Muscle layer of colon (tissue), 2 donors: ENCODE results near the gene TMCO4.
"Not testable (repeated sequence)": the region's sequence is repeated elsewhere in the genome, so short reads cannot be mapped to it uniquely, and the experiment has no call there.

ENCODE experiments used
- H3K27ac ChIP-seq: one replicate; pipeline ENCODE4 v1.7.0; 2013; ENCODE audit warnings: low read depth, mild to moderate bottlenecking, low read length, moderate library complexity
- H3K27me3 ChIP-seq, 2 donors: one replicate each; pipeline ENCODE4 v1.7.0; 2013; ENCODE audit warnings: low read length in 2 of 2, mild to moderate bottlenecking in 2 of 2; ENCODE audit not compliant: insufficient read depth in 2 of 2, control insufficient read depth in 1 of 2
- H3K36me3 ChIP-seq: one replicate; pipeline ENCODE4 v1.7.0; 2013; ENCODE audit warnings: mild to moderate bottlenecking, low read length; ENCODE audit not compliant: insufficient read depth
- H3K4me1 ChIP-seq: one replicate; pipeline ENCODE4 v1.7.0; 2013; ENCODE audit warnings: mild to moderate bottlenecking, low read length; ENCODE audit not compliant: insufficient read depth
- H3K4me3 ChIP-seq, 2 donors: one replicate each; pipeline ENCODE4 v1.7.0; 2013; ENCODE audit warnings: low read length in 2 of 2, low read depth in 1 of 2, mild to moderate bottlenecking in 1 of 2, moderate library complexity in 1 of 2
- H3K9ac ChIP-seq: one replicate; pipeline ENCODE4 v1.7.0; 2013; ENCODE audit warnings: low read length
- H3K9me3 ChIP-seq: one replicate; pipeline ENCODE4 v1.7.0; 2013; ENCODE audit warnings: mild to moderate bottlenecking, low read length
- donor health status: abdominal sarcoma.
- donor health status: Adenocarcinoma of cecum.

Gene TMCO4

GRCh38 chr1:19636749-19637148, 163.0 kb downstream of the TMCO4 start:
- not testable (repeated sequence) for H3K9ac ChIP-seq, H3K27ac ChIP-seq, H3K9me3 ChIP-seq, H3K4me1 ChIP-seq, H3K4me3 ChIP-seq, H3K36me3 ChIP-seq, H3K27me3 ChIP-seq

- Histone ChIP-seq H3K27ac (no peak overlapping the region), H3K9ac (no peak overlapping the region), H3K4me1 (no peaks in the 10 kb centered on the region), H3K27me3 (no peaks in the 10 kb centered on the region), H3K4me3 (no peak overlapping the region), H3K9me3 (no peaks in the 10 kb centered on the region), H3K36me3 (no peaks in the 10 kb centered on the region)
Measured at GRCh38 chr1:19636065-19636464, 163.7 kb downstream of the TMCO4 start.

GRCh38 chr1:19635646-19636045, 164.1 kb downstream of the TMCO4 start:
- Histone ChIP-seq H3K27me3 (no peaks in the 10 kb centered on the region), H3K4me3 (no peak overlapping the region), H3K9me3 (no peaks in the 10 kb centered on the region), H3K4me1 (no peaks in the 10 kb centered on the region), H3K9ac (no peak overlapping the region), H3K36me3 (no peaks in the 10 kb centered on the region), H3K27ac (no peak overlapping the region)

GRCh38 chr1:19635064-19635463, 164.7 kb downstream of the TMCO4 start:
- H3K36me3 ChIP-seq, H3K4me3 ChIP-seq, H3K9me3 ChIP-seq, H3K27ac ChIP-seq, H3K9ac ChIP-seq, H3K27me3 ChIP-seq, H3K4me1 ChIP-seq: not testable (repeated sequence)

- H3K4me1 ChIP-seq: no peaks in the 10 kb centered on the region
- no peaks in the 10 kb centered on the region for H3K27me3 ChIP-seq
- H3K9me3 ChIP-seq: no peaks in the 10 kb centered on the region
- no peak overlapping the region for H3K9ac ChIP-seq
- no peaks in the 10 kb centered on the region for H3K36me3 ChIP-seq
- no peak overlapping the region for H3K27ac ChIP-seq
- H3K4me3 ChIP-seq: no peak overlapping the region
Measured at GRCh38 chr1:19633106-19633505, 166.6 kb downstream of the TMCO4 start.
